K562 (cell line): ENCODE results near the gene AASS.

ENCODE experiments used
- DDX20 ChIP-seq: fragments of 450-650 bp; IDR thresholded peaks from 2 replicates; pipeline ENCODE4 v1.6.1; 2016; ENCODE audit warnings: missing genetic modification characterization, low read depth, mild to moderate bottlenecking, missing compliant biosample characterization, moderate library complexity
- EP300 ChIP-seq: IDR thresholded peaks from 2 replicates; pipeline ENCODE4 v1.6.1; 2012; ENCODE audit warnings: low read length, improper control_type of control experiment
- FOS ChIP-seq: IDR thresholded peaks from 3 replicates; pipeline ENCODE4 v1.6.1; 2011; ENCODE audit not compliant: insufficient read length; ENCODE audit errors: extremely low read depth
- FOXP1 ChIP-seq: sonication (generic); formaldehyde crosslinking; IDR thresholded peaks from 2 replicates; pipeline ENCODE4 v1.8.0; 2022; ENCODE audit warnings: mild to moderate bottlenecking, missing genetic modification reagents
- NRF1 ChIP-seq, 2 experiments: fragments of 450-650 bp; IDR thresholded peaks in 1 of 2; conservative IDR thresholded peaks in 1 of 2; 2 replicates each; pipeline ENCODE4 v1.6.1; 2014; ENCODE audit warnings: mild to moderate bottlenecking in 2 of 2
- PTTG1 ChIP-seq: fragments of 450-650 bp; IDR thresholded peaks from 2 replicates; pipeline ENCODE4 v1.6.1; 2016; ENCODE audit warnings: low read depth, mild to moderate bottlenecking, missing genetic modification characterization, missing compliant biosample characterization
- SP1 ChIP-seq: sonication (generic); formaldehyde crosslinking; IDR thresholded peaks from 2 replicates; pipeline ENCODE4 v1.8.1; 2022; ENCODE audit warnings: mild to moderate bottlenecking, missing genetic modification reagents
- ZNF24 ChIP-seq: fragments of 450-650 bp; IDR thresholded peaks from 2 replicates; pipeline ENCODE4 v1.6.1; 2016
- TF ChIP-seq, protein P1 (sequence below): fragments of 250-450 bp; sonication (Bioruptor Pico); IDR thresholded peaks from 2 replicates; pipeline ENCODE4 v1.5.0; 2021; ENCODE audit warnings: mild to moderate bottlenecking, borderline replicate concordance
- TF ChIP-seq, protein P2 (sequence below): sonication (generic); formaldehyde crosslinking; IDR thresholded peaks from 2 replicates; pipeline ENCODE4 v1.8.1; 2023; ENCODE audit warnings: mild to moderate bottlenecking, missing genetic modification reagents
- TF ChIP-seq, protein P3 (sequence below), 2 experiments: fragments of 450-650 bp in 1 of 2; sonication (generic) in 1 of 2; formaldehyde crosslinking in 1 of 2; IDR thresholded peaks in 1 of 2; conservative IDR thresholded peaks in 1 of 2; 2 replicates each; pipeline versions ENCODE4 v1.6.1 to v1.8.1; 2016 to 2023; ENCODE audit warnings: mild to moderate bottlenecking in 2 of 2, moderate library complexity in 2 of 2, inconsistent platforms in 1 of 2, missing genetic modification reagents in 1 of 2
- TF ChIP-seq, protein P4 (sequence below): sonication (generic); formaldehyde crosslinking; IDR thresholded peaks from 2 replicates; pipeline ENCODE4 v1.8.1; 2023; ENCODE audit warnings: mild to moderate bottlenecking, missing genetic modification reagents
- TF ChIP-seq, protein P5 (sequence below): fragments of 250-450 bp; sonication (Bioruptor Pico); IDR thresholded peaks from 2 replicates; pipeline ENCODE4 v1.8.0; 2021; ENCODE audit warnings: moderate library complexity, mild to moderate bottlenecking, inconsistent platforms

DNA sequence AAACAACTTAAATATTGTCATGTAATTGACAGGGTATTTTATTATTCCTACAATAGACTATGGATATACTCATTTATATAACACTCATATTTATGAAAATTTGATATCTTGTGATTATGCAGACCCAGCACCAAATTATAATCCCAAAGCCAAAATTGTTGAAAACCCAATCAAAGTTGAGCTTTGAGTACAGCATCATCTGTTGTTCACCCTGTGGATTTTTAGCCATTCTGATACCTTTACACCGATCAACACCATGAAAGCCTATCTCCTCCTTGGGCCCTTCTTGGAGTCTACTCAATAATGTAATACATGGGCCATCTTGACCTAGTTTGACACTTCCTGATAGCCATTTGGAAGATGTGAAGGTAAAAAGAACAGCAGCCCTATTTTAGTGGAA, 49.5 kb downstream of the AASS start:
- TF ChIP-seq DDX20 (no peak), NRF1 (conservative IDR thresholded peaks at IDR 0.05 in 1 of 2, IDR thresholded peaks at IDR 0.05 in 1 of 2) (no peak), ZNF24 (no peak), FOS (no peak), SP1 (CRISPR knock-in tag) (no peak), EP300 (no peak), PTTG1 (tag) (no peak), FOXP1 (no peak)
- TF ChIP-seq, protein P1, sequence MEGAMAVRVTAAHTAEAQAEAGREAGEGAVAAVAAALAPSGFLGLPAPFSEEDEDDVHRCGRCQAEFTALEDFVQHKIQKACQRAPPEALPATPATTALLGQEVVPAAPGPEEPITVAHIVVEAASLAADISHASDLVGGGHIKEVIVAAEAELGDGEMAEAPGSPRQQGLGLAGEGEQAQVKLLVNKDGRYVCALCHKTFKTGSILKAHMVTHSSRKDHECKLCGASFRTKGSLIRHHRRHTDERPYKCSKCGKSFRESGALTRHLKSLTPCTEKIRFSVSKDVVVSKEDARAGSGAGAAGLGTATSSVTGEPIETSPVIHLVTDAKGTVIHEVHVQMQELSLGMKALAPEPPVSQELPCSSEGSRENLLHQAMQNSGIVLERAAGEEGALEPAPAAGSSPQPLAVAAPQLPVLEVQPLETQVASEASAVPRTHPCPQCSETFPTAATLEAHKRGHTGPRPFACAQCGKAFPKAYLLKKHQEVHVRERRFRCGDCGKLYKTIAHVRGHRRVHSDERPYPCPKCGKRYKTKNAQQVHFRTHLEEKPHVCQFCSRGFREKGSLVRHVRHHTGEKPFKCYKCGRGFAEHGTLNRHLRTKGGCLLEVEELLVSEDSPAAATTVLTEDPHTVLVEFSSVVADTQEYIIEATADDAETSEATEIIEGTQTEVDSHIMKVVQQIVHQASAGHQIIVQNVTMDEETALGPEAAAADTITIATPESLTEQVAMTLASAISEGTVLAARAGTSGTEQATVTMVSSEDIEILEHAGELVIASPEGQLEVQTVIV (CRISPR knock-in tag), result no peak
- TF ChIP-seq, protein P2, sequence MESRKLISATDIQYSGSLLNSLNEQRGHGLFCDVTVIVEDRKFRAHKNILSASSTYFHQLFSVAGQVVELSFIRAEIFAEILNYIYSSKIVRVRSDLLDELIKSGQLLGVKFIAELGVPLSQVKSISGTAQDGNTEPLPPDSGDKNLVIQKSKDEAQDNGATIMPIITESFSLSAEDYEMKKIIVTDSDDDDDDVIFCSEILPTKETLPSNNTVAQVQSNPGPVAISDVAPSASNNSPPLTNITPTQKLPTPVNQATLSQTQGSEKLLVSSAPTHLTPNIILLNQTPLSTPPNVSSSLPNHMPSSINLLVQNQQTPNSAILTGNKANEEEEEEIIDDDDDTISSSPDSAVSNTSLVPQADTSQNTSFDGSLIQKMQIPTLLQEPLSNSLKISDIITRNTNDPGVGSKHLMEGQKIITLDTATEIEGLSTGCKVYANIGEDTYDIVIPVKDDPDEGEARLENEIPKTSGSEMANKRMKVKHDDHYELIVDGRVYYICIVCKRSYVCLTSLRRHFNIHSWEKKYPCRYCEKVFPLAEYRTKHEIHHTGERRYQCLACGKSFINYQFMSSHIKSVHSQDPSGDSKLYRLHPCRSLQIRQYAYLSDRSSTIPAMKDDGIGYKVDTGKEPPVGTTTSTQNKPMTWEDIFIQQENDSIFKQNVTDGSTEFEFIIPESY (CRISPR knock-in tag), result no peak
- TF ChIP-seq, protein P3, sequence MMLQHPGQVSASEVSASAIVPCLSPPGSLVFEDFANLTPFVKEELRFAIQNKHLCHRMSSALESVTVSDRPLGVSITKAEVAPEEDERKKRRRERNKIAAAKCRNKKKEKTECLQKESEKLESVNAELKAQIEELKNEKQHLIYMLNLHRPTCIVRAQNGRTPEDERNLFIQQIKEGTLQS (IDR thresholded peaks at IDR 0.05), result no peak
- TF ChIP-seq, protein P3 (CRISPR knock-in tag; conservative IDR thresholded peaks at IDR 0.05), result no peak
- TF ChIP-seq, protein P4, sequence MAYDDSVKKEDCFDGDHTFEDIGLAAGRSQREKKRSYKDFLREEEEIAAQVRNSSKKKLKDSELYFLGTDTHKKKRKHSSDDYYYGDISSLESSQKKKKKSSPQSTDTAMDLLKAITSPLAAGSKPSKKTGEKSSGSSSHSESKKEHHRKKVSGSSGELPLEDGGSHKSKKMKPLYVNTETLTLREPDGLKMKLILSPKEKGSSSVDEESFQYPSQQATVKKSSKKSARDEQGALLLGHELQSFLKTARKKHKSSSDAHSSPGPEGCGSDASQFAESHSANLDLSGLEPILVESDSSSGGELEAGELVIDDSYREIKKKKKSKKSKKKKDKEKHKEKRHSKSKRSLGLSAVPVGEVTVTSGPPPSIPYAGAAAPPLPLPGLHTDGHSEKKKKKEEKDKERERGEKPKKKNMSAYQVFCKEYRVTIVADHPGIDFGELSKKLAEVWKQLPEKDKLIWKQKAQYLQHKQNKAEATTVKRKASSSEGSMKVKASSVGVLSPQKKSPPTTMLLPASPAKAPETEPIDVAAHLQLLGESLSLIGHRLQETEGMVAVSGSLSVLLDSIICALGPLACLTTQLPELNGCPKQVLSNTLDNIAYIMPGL (CRISPR knock-in tag), result no peak
- TF ChIP-seq, protein P5, sequence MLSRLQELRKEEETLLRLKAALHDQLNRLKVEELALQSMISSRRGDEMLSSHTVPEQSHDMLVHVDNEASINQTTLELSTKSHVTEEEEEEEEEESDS (CRISPR knock-in tag), result no peak
